NT2/D1 (cell line): ENCODE data around the gene CASTOR1.

ENCODE experiments used
- SUZ12 ChIP-seq: IDR thresholded peaks from 2 replicates; pipeline ENCODE4 v1.6.1; 2011; ENCODE audit not compliant: insufficient read length, insufficient read depth; ENCODE audit errors: extremely low read depth
- YY1 ChIP-seq: IDR thresholded peaks from 2 replicates; pipeline ENCODE4 v1.6.1; 2011; ENCODE audit not compliant: insufficient read length, insufficient read depth
- ZNF274 ChIP-seq: IDR thresholded peaks from 2 replicates; pipeline ENCODE4 v1.6.1; 2011; ENCODE audit warnings: mild to moderate bottlenecking, low read depth, low read length

DNA sequence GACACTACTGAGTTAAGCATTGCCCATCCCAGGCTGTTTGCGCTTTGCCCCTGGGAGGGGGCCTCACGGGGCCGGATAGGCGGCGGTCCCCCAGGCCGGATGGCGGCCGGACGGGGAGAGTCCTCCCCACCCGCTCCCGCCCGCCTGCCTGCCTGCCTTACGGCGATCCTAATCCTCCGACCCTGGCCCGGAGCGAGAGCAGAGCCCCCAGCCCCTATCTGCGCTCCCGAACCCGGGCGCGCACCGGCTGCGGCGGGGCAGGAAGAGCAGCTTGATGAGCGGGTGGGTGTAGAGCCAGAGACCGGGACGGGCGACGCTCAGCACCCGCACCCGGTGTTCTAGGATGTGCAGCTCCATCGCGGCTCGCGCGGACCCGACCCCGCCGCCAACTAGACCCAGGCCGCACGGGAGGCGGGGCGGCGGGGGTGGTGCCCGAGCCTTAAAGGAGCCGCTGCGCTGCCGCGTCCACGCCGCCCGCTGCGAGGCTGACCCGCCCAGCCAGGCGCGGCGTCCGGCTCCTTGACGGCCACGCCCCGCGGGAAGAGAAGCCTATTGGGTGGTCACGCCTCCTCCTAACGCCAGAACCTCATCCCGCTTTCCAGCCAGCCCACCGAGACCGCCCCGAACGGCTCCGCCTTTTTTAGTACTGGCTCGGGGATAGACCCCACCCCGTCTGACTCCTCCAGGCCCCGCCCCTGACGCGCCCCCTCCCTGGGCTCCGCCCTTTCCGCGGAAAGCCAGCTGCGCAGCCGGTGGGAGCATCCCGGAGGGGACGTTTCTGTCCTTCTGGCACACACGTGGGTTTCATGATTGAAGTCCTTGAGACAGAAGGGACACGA is at the start of gene CASTOR1:
- TF ChIP-seq YY1 (no peak), SUZ12 (no peak), ZNF274 (no peak)
